ENCODE data around the gene CSNK1G3. TPM values are rescaled to one million over a fixed set of nuclear protein-coding genes. Genes with fewer than 3 reads are reported as not detected.

The CSNK1G3 gene
- total RNA-seq, 2 donors from 2014 or later, result 22.4 to 22.6 TPM

- ATAC-seq, result no peak
- no peak for DNase-seq
- WGBS, 2 donors, result 83 to 90% methylated on average over 1 of the region's 1 CpG
- intact Hi-C loops (cut with DNase I), result no loop called here
- no peaks in the 10 kb centered on the region for H3K36me3 ChIP-seq (replicated peaks in 1 of 2; ENCODE audit: insufficient read depth in 1 of 2, low read depth in 2 of 2)
- no peak for TF ChIP-seq CTCF (IDR thresholded peaks at IDR 0.05)
- TF ChIP-seq POLR2A (IDR thresholded peaks at IDR 0.05), result no peak
- H3K27ac ChIP-seq, result no peak overlapping the region
- no peaks in the 10 kb centered on the region for H3K27me3 ChIP-seq
- H3K9me3 ChIP-seq, result no peaks in the 10 kb centered on the region
- no peak overlapping the region for H3K4me3 ChIP-seq
- H3K4me1 ChIP-seq, result no peaks in the 10 kb centered on the region
Observed at GRCh38 chr5:123476731-123477130, 35.2 kb upstream of the CSNK1G3 start.

- peaks cover 5% of the 10 kb centered on the region for H3K4me1 ChIP-seq
- 68 to 86% methylated on average over 1 of the region's 1 CpG for WGBS, 2 donors
- no peak overlapping the region for H3K27ac ChIP-seq
- intact Hi-C loops (cut with DNase I), result no loop called here
- ATAC-seq, result no peak
- H3K9me3 ChIP-seq, result no peaks in the 10 kb centered on the region
- H3K36me3 ChIP-seq (replicated peaks in 1 of 2; ENCODE audit: insufficient read depth in 1 of 2, low read depth in 2 of 2), result no peaks in the 10 kb centered on the region
- H3K4me3 ChIP-seq, result no peak overlapping the region
- no peaks in the 10 kb centered on the region for H3K27me3 ChIP-seq
- no peak for DNase-seq
- TF ChIP-seq POLR2A (IDR thresholded peaks at IDR 0.05) (no peak), CTCF (IDR thresholded peaks at IDR 0.05) (no peak)
Observed at GRCh38 chr5:123478546-123478945, 33.4 kb upstream of the CSNK1G3 start.

- ATAC-seq (no peak), DNase-seq (no peak)
- TF ChIP-seq CTCF (IDR thresholded peaks at IDR 0.05) (no peak), POLR2A (IDR thresholded peaks at IDR 0.05) (no peak)
- Histone ChIP-seq H3K36me3 (replicated peaks in 1 of 2; ENCODE audit: insufficient read depth in 1 of 2, low read depth in 2 of 2) (no peaks in the 10 kb centered on the region), H3K9me3 (no peaks in the 10 kb centered on the region), H3K4me3 (no peak overlapping the region), H3K27me3 (no peaks in the 10 kb centered on the region), H3K27ac (no peak overlapping the region), H3K4me1 (peaks cover 10% of the 10 kb centered on the region)
- intact Hi-C loops (cut with DNase I), result no loop called here
- WGBS, 2 donors, result 82 to 89% methylated on average over 4 of the region's 4 CpGs
Observed at GRCh38 chr5:123482258-123482657, 29.7 kb upstream of the CSNK1G3 start.

- ATAC-seq (no peak), DNase-seq (no peak)
- Histone ChIP-seq H3K36me3 (replicated peaks in 1 of 2; ENCODE audit: insufficient read depth in 1 of 2, low read depth in 2 of 2) (no peaks in the 10 kb centered on the region), H3K9me3 (no peaks in the 10 kb centered on the region), H3K4me3 (no peak overlapping the region), H3K27me3 (no peaks in the 10 kb centered on the region), H3K27ac (no peak overlapping the region), H3K4me1 (peaks cover 10% of the 10 kb centered on the region)
- intact Hi-C loops (cut with DNase I), result no loop called here
- TF ChIP-seq POLR2A (IDR thresholded peaks at IDR 0.05), result no peak
- no peak for TF ChIP-seq CTCF (IDR thresholded peaks at IDR 0.05)
Observed at GRCh38 chr5:123483446-123484077, 28.4 kb upstream of the CSNK1G3 start.

GRCh38 chr5:123485275-123485674, 26.7 kb upstream of the CSNK1G3 start:
- intact Hi-C loops (cut with DNase I), result no loop called here
- H3K27ac ChIP-seq, result no peak overlapping the region
- no peaks in the 10 kb centered on the region for H3K27me3 ChIP-seq
- ATAC-seq (no peak), DNase-seq (no peak)
- WGBS, 2 donors, result 87 to 89% methylated on average over 2 of the region's 2 CpGs
- no peaks in the 10 kb centered on the region for H3K9me3 ChIP-seq
- no peaks in the 10 kb centered on the region for H3K36me3 ChIP-seq (replicated peaks in 1 of 2; ENCODE audit: insufficient read depth in 1 of 2, low read depth in 2 of 2)
- peaks cover 10% of the 10 kb centered on the region for H3K4me1 ChIP-seq
- no peak for TF ChIP-seq POLR2A (IDR thresholded peaks at IDR 0.05)
- no peak for TF ChIP-seq CTCF (IDR thresholded peaks at IDR 0.05)
- no peak overlapping the region for H3K4me3 ChIP-seq
